CD14-positive monocyte (primary cell): Measurements from ENCODE around the gene SPRTN. TPM values are rescaled to one million over a fixed set of nuclear protein-coding genes. Genes with fewer than 3 reads are reported as not detected.

Source experiments
- DNase-seq, 3 donors: peaks; one replicate each; pipeline ENCODE4 v3.0.0-alpha.2; 2011 to 2022
- H2AFZ ChIP-seq: 2 replicates; pipeline ENCODE4 v1.6.0; 2012; ENCODE audit warnings: mild to moderate bottlenecking, low read depth, low read length, inconsistent platforms; ENCODE audit not compliant: insufficient read depth, poor library complexity, severe bottlenecking
- H3K27ac ChIP-seq, 2 donors: 1 replicate in 1 of 2; 2 replicates in 1 of 2; pipeline ENCODE4 v1.5.1; 2012 to 2013; ENCODE audit warnings: low read length in 2 of 2, control low read depth in 1 of 2, inconsistent platforms in 1 of 2, low read depth in 1 of 2, mild to moderate bottlenecking in 1 of 2
- H3K27me3 ChIP-seq, 2 donors: one replicate each; pipeline versions ENCODE4 v1.6.0 to v1.6.1; 2011 to 2013; ENCODE audit warnings: low read length in 2 of 2; ENCODE audit not compliant: control insufficient read depth in 2 of 2, insufficient read depth in 2 of 2
- H3K36me3 ChIP-seq, 2 donors: replicated peaks in 1 of 2; 1 replicate in 1 of 2; 2 replicates in 1 of 2; pipeline versions ENCODE4 v1.5.1 to v1.6.1; 2012 to 2013; ENCODE audit warnings: low read length in 2 of 2, control low read depth in 1 of 2, inconsistent platforms in 1 of 2, mild to moderate bottlenecking in 1 of 2; ENCODE audit not compliant: insufficient read depth in 2 of 2, control insufficient read depth in 1 of 2
- H3K4me1 ChIP-seq, 2 donors: 1 replicate in 1 of 2; 2 replicates in 1 of 2; pipeline versions ENCODE4 v1.5.1 to v1.6.1; 2012 to 2013; ENCODE audit warnings: low read length in 2 of 2, control low read depth in 1 of 2, inconsistent platforms in 1 of 2, mild to moderate bottlenecking in 1 of 2, moderate library complexity in 1 of 2; ENCODE audit not compliant: insufficient read depth in 2 of 2, control insufficient read depth in 1 of 2
- H3K4me2 ChIP-seq: replicated peaks from 2 replicates; pipeline ENCODE3; 2012; ENCODE audit warnings: low read length, moderate library complexity, mild to moderate bottlenecking; ENCODE audit not compliant: poor library complexity, severe bottlenecking; ENCODE audit errors: extremely low read depth
- H3K4me3 ChIP-seq, 3 experiments: fragments of 200-600 bp in 1 of 3; sonication (generic) in 1 of 3; replicated peaks in 1 of 3; 1 replicate in 2 of 3; 2 replicates in 1 of 3; pipeline ENCODE4 v1.5.1; 2011 to 2013; ENCODE audit warnings: low read length in 3 of 3, mild to moderate bottlenecking in 3 of 3, control low read depth in 2 of 3, low read depth in 2 of 3, inconsistent platforms in 1 of 3, moderate library complexity in 1 of 3
- H3K79me2 ChIP-seq: 2 replicates; pipeline ENCODE4 v1.6.0; 2012; ENCODE audit warnings: mild to moderate bottlenecking, control low read depth, inconsistent platforms, low read length, moderate library complexity; ENCODE audit not compliant: insufficient read depth
- H3K9ac ChIP-seq: 2 replicates; pipeline ENCODE4 v1.6.0; 2017; ENCODE audit warnings: low read length, mild to moderate bottlenecking; ENCODE audit not compliant: insufficient read depth, poor library complexity, severe bottlenecking
- H3K9me3 ChIP-seq, 2 donors: replicated peaks in 1 of 2; 1 replicate in 1 of 2; 2 replicates in 1 of 2; pipeline versions ENCODE4 v1.5.1 to v1.6.1; 2012 to 2013; ENCODE audit warnings: low read length in 2 of 2, control low read depth in 1 of 2; ENCODE audit not compliant: control insufficient read depth in 1 of 2, insufficient read depth in 1 of 2
- H4K20me1 ChIP-seq: 2 replicates; pipeline ENCODE4 v1.6.0; 2012; ENCODE audit warnings: mild to moderate bottlenecking, low read length, control low read depth, moderate library complexity; ENCODE audit not compliant: insufficient read depth
- H3K27ac Mint-ChIP-seq, 7 donors: one replicate each; pipeline ENCODE4 v1.8.0; 2020; ENCODE audit warnings: mild to moderate bottlenecking in 7 of 7, mixed read lengths in 7 of 7, moderate library complexity in 6 of 7, inconsistent platforms in 2 of 7
- H3K27me3 Mint-ChIP-seq, 3 donors: one replicate each; pipeline ENCODE4 v1.8.0; 2021 to 2022; ENCODE audit warnings: low read depth in 3 of 3, mild to moderate bottlenecking in 3 of 3, mixed read lengths in 3 of 3, moderate library complexity in 3 of 3, inconsistent platforms in 1 of 3
- H3K36me3 Mint-ChIP-seq, 2 donors: one replicate each; pipeline ENCODE4 v1.8.0; 2020; ENCODE audit warnings: mixed read lengths in 2 of 2, inconsistent platforms in 1 of 2, mild to moderate bottlenecking in 1 of 2
- H3K4me1 Mint-ChIP-seq: one replicate; pipeline ENCODE4 v1.8.0; 2020; ENCODE audit warnings: mild to moderate bottlenecking, mixed read lengths
- H3K4me3 Mint-ChIP-seq, 2 donors: one replicate each; pipeline ENCODE4 v1.8.0; 2020; ENCODE audit warnings: mild to moderate bottlenecking in 2 of 2, mixed read lengths in 2 of 2, moderate library complexity in 1 of 2
- H3K9me3 Mint-ChIP-seq, 7 donors: one replicate each; pipeline ENCODE4 v1.8.0; 2020 to 2022; ENCODE audit warnings: mixed read lengths in 7 of 7, mild to moderate bottlenecking in 6 of 7, moderate library complexity in 6 of 7, inconsistent platforms in 2 of 7
- CTCF ChIP-seq: fragments of 200-600 bp; IDR thresholded peaks from one replicate; pipeline ENCODE4 v1.8.0; 2022; ENCODE audit warnings: antibody characterized with exemption, mild to moderate bottlenecking
- WGBS: methylation state at CpG from one replicate; pipeline ENCODE4 v1.1.5; 2013; ENCODE audit warnings: missing lambda C conversion rate; ENCODE audit not compliant: insufficient coverage; 5-methylcytosine and 5-hydroxymethylcytosine counted together
- intact Hi-C, 2 donors: fragments of 100-400 bp; cut with micrococcal nuclease; formaldehyde crosslinking; loops; one replicate each; pipeline versions ENCODE4 v1.15.0 to v1.15.1; 2023
- polyA plus RNA-seq, 3 donors: library from polyadenylated mRNA; depleted of rRNA in 1 of 3; unstranded in 2 of 3; stranded (reverse) in 1 of 3; fragments of 300-500 nt in 2 of 3; fragments of >200 nt in 1 of 3; fragmentation: Illumina TruSeq in 2 of 3; gene quantifications; 1 replicate in 2 of 3; 2 replicates in 1 of 3; pipeline ENCODE4 v1.2.3, GENCODE V29; 2012 to 2021

The SPRTN gene
- polyA plus RNA-seq, 3 donors, result 4.5 to 9.1 (median 7.8) TPM

GRCh38 chr1:231324660-231325059, 13.4 kb upstream of the SPRTN start:
- DNase-seq, result no peak
- H3K9ac ChIP-seq, result no peak overlapping the region

GRCh38 chr1:231326248-231326647, 11.8 kb upstream of the SPRTN start:
- no peak for DNase-seq
- Mint-ChIP-seq H3K4me3 (no peak overlapping the region), H3K27ac (no peak overlapping the region), H3K36me3 (peaks cover 2 to 6% of the 10 kb centered on the region in 2 donors), H3K4me1 (peaks cover 3% of the 10 kb centered on the region), H3K9me3 (peaks cover 0 to 5% (median 0%) of the 10 kb centered on the region in 7 donors), H3K27me3 (no peaks in the 10 kb centered on the region)
- Histone ChIP-seq H3K9ac (no peak overlapping the region), H3K4me1 (no peaks in the 10 kb centered on the region), H3K9me3 (no peaks in the 10 kb centered on the region), H3K27me3 (no peaks in the 10 kb centered on the region), H3K4me2 (no peak overlapping the region), H3K27ac (no peak overlapping the region), H3K4me3 (no peak overlapping the region), H3K79me2 (peaks cover 5% of the 10 kb centered on the region), H4K20me1 (peaks cover 25% of the 10 kb centered on the region), H2AFZ (no peak overlapping the region), H3K36me3 (no peaks in the 10 kb centered on the region)
- WGBS, result no CpG with 5 or more reads among the region's 1 CpG
- TF ChIP-seq CTCF, result no peak
- intact Hi-C loops, result no loop called here

More at GRCh38 chr1:231324660-231325059, 13.4 kb upstream of the SPRTN start:
- TF ChIP-seq CTCF, result no peak
- H3K27me3 Mint-ChIP-seq, result no peaks in the 10 kb centered on the region
- H3K9me3 Mint-ChIP-seq, result peaks cover 0 to 5% (median 0%) of the 10 kb centered on the region in 7 donors
- H2AFZ ChIP-seq, result no peak overlapping the region
- peaks cover 2 to 4% of the 10 kb centered on the region in 2 donors for H3K36me3 Mint-ChIP-seq
- H3K9me3 ChIP-seq, result no peaks in the 10 kb centered on the region
- H3K27ac Mint-ChIP-seq, result no peak overlapping the region
- H3K79me2 ChIP-seq, result no peaks in the 10 kb centered on the region
- H3K4me2 ChIP-seq, result no peak overlapping the region
- peaks cover 9% of the 10 kb centered on the region for H4K20me1 ChIP-seq
- H3K27ac ChIP-seq, result no peak overlapping the region
- H3K4me3 ChIP-seq, result no peak overlapping the region
- WGBS, result 100% methylated on average over 1 of the region's 5 CpGs
- H3K4me1 Mint-ChIP-seq, result no peaks in the 10 kb centered on the region
- H3K4me1 ChIP-seq, result no peaks in the 10 kb centered on the region
- H3K4me3 Mint-ChIP-seq, result no peak overlapping the region
- H3K36me3 ChIP-seq, result no peaks in the 10 kb centered on the region
- intact Hi-C loops, result no loop called here
- H3K27me3 ChIP-seq, result no peaks in the 10 kb centered on the region
